Activated CD4-positive, alpha-beta T cell treated with anti-CD3 and anti-CD28 coated beads, Interleukin-2, amount 50 U/mL, for 48 hours (primary cell): Measurements from ENCODE around the gene GOLT1B.

Experiments used
- DNase-seq, 2 experiments: peaks; one replicate each; pipeline ENCODE4 v3.0.0-alpha.2; 2020

Gene GOLT1B

GRCh38 chr12:21566907-21567394 is 65.4 kb downstream of the GOLT1B start:
- no peak for DNase-seq
